GM18867 (cell line): ENCODE results near the gene DRC1.
"Not testable (repeated sequence)": the region's sequence is repeated elsewhere in the genome, so short reads cannot be mapped to it uniquely, and the experiment has no call there.

Experiments used
- ATAC-seq: cut with Tn5 transposase; IDR thresholded peaks from one replicate; pipeline ENCODE4 v1.9.1; 2021; ENCODE audit warnings: mild to moderate bottlenecking, moderate library complexity; ENCODE audit not compliant: unreplicated experiment

DRC1 gene

GRCh38 chr2:26401739-26402541 is at the start of gene DRC1:
Gene DRC1, plus strand, starts transcription at chr2:26401920. Its CDS starts 70 bp downstream, at chr2:26401990.
- no peak for ATAC-seq

DNA sequence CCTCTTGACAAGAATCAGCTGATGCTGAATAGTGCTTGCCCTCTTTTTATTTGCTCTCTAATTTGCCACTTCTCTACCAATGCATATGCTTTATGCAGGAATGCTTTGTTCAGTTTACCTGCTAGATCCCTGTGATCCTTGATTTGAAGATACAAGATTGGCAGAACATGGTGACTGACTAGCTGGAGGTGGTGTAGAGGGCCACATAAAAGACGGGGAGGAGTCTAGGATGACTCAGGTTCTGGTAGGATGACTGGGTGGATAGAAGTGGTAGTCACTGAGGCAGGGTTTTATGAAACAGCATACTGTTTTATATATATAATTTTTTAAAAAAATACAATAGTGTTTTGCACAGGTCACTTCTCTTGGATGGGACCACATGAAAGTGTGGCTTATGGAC is 48.8 kb upstream of the DRC1 start:
- ATAC-seq, result no peak

GRCh38 chr2:26354469-26354868 is 47.3 kb upstream of the DRC1 start:
- not testable (repeated sequence) for ATAC-seq

GRCh38 chr2:26355038-26355995 is 46.4 kb upstream of the DRC1 start:
- ATAC-seq, result no peak

- ATAC-seq, result no peak
Measured at GRCh38 chr2:26356111-26356510, 45.6 kb upstream of the DRC1 start.

- ATAC-seq, result no peak
Measured at GRCh38 chr2:26356771-26357170, 44.9 kb upstream of the DRC1 start.

GRCh38 chr2:26359886-26360473 is 41.7 kb upstream of the DRC1 start:
- no peak for ATAC-seq

DNA sequence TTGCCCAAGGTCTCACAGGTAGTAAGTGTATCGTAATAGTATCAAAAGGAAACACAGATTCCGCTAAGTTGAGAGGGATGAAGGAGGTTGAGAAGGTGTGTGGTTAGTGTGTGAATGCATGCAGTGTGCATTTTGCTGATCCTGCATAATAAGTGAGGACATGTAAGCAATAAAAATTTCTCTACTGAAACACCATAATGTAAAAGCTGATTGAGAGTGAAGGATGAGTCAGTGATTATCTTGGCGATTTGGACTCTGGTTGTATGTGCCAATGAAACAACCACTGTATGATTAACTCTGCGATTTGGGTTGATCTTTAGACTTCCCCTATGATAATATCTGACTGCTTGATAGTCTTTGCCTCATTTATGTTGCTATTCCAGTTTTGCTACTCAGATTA is 38.4 kb upstream of the DRC1 start:
- no peak for ATAC-seq

DNA sequence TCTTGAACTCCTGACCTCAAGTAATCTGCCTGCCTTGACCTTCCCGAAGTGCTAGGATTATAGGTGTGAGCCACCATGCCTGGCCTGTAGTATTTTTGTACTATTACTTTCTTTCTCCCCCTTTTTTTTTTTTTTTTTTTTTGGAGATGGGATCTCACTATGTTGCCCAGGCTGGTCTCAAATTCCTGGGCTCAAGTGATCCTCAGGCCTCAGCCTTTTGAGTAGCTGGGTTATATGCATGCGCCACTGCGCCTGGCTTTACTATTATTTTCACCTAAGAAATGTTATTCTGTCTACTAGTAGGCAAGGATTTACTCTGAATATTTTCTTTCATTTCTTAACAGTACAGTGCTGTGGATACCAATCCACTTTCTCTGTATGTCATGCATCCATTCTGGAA is 37.8 kb upstream of the DRC1 start:
- no peak for ATAC-seq

DNA sequence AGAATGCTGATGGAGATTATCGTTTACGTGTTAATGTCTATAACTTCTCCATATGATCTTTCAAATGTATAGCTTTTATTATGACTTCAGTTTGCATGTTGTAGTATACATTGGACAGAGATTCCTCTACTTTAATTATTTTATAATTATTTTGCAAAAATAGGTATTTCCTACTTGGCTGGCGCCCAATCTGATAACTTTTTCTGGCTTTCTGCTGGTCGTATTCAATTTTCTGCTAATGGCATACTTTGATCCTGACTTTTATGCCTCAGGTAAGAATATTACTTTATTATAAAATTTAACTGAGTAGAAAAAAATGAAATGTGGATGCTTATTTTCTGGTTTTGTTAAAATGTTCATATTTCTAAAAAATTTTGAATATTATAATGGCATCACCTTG is 37.1 kb upstream of the DRC1 start:
- ATAC-seq, result no peak

GRCh38 chr2:26366957-26367356 is 34.8 kb upstream of the DRC1 start:
- no peak for ATAC-seq

GRCh38 chr2:26369664-26370063 is 32.1 kb upstream of the DRC1 start:
- ATAC-seq, result not testable (repeated sequence)

- ATAC-seq, result not testable (repeated sequence)
Measured at GRCh38 chr2:26370909-26371308, 30.8 kb upstream of the DRC1 start.

- no peak for ATAC-seq
Measured at GRCh38 chr2:26376799-26377198, 24.9 kb upstream of the DRC1 start.

DNA sequence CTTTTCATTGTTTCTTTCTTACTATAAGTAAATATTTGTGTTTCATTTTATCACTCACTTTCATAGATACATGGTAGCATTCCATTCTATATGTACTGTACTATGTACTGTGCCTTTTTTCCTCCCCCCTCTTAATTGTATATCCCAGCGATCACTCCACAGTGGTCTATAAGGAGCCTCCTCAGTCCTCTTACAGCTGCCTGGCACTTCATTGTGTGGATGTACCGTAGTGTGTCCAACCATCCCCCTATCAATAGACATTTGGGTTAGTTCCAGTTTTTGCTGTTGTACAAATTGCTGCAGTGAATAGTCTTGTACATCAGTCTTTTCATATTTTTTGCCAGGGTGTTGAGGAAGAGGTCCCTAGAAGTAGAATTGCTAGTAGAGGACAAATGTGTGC is 21.4 kb upstream of the DRC1 start:
- ATAC-seq, result no peak

GRCh38 chr2:26382564-26382963 is 19.2 kb upstream of the DRC1 start:
- ATAC-seq, result no peak

DNA sequence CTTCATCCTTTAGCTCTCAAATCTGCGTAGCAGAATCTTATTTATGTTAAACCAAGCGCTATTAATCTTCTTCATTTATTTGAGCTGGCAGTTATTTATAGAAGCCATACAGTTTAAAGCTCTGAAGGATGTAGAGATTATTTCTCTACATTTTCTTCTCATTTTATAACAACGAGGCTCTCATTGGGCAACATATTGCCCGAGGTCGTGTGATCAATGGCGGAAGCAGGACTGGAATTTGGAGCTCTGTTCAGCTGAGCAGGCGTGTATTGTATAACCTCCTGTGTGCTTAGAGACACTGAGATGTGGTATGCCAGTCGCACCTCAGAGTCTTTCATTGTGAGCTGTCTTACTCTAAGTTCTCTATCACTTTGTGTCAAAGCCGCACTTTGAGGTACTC is 17.5 kb upstream of the DRC1 start:
- ATAC-seq, result no peak

- ATAC-seq, result no peak
Measured at GRCh38 chr2:26384597-26384996, 17.1 kb upstream of the DRC1 start.

GRCh38 chr2:26387189-26387588 is 14.5 kb upstream of the DRC1 start:
- ATAC-seq, result no peak

DNA sequence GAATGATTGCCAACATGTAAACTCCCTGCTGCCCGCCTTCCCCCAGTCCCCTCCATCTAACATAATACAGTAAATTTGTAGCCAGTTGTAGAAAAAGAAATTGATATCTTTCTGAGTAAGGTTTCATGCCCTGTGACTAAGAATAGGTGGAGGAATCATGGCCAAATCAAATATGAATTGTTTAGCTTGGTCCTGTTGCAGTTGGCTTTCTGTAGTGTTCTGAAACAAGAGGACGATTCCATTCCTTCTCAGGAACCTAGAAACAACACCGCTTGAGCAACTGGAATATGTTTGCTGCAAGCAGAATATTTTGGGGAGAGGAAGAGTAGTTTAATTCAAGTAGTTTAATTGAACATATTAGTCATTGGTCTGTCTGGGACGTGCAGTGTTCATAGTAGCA is 7.0 kb upstream of the DRC1 start:
- no peak for ATAC-seq

DNA sequence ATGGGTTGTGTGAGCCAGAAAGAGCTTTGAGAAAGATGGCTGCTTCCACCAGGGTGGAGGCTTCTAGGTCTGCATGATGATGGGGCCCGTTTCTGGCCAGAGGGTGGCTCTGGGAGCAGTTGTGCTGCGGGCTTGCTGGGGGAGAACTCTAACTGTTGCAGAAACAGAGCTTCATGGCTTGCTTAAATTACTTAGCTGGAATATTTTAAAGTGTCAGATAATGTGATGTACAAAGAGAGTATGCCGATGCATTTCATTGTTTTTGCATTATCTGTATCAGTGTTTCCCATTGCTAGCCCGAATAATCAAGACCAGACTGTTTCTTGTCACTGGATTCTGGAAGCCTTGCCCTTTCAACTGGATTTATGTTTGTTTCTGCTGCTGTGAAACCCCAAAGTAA is 6.3 kb upstream of the DRC1 start:
- no peak for ATAC-seq
